Small intestine (tissue), 7 donors: ENCODE results near the gene ROCK2. TPM values are rescaled to one million over a fixed set of nuclear protein-coding genes. Genes with fewer than 3 reads are reported as not detected.

Source experiments
- DNase-seq, 2 donors: peaks; one replicate each; pipeline versions ENCODE4 v3.0.0 to v3.0.0-alpha.2; 2013
- FAIRE-seq: peaks from 2 replicates; lab custom pipeline; 2012; peaks lifted over from hg19 to GRCh38; lab: Jason Lieb, UNC
- H3K27ac ChIP-seq, 3 donors: one replicate each; pipeline ENCODE4 v1.5.1; 2013; ENCODE audit warnings: low read length in 2 of 3, mild to moderate bottlenecking in 2 of 3, control low read depth in 1 of 3, inconsistent platforms in 1 of 3, low read depth in 1 of 3, moderate library complexity in 1 of 3
- H3K27me3 ChIP-seq, 3 donors: one replicate each; pipeline ENCODE4 v1.6.1; 2013; ENCODE audit warnings: low read length in 3 of 3, inconsistent platforms in 1 of 3; ENCODE audit not compliant: control insufficient read depth in 3 of 3, insufficient read depth in 3 of 3
- H3K36me3 ChIP-seq, 3 donors: one replicate each; pipeline ENCODE4 v1.6.1; 2013; ENCODE audit warnings: low read length in 3 of 3, inconsistent platforms in 1 of 3, low read depth in 1 of 3, mild to moderate bottlenecking in 1 of 3, moderate library complexity in 1 of 3; ENCODE audit not compliant: control insufficient read depth in 3 of 3, insufficient read depth in 2 of 3
- H3K4me1 ChIP-seq, 3 donors: one replicate each; pipeline ENCODE4 v1.6.1; 2013; ENCODE audit warnings: low read length in 2 of 3, inconsistent platforms in 1 of 3, low read depth in 1 of 3, mild to moderate bottlenecking in 1 of 3, moderate library complexity in 1 of 3; ENCODE audit not compliant: control insufficient read depth in 3 of 3, insufficient read depth in 2 of 3
- H3K4me3 ChIP-seq, 3 donors: one replicate each; pipeline ENCODE4 v1.5.1; 2013; ENCODE audit warnings: low read length in 3 of 3, control low read depth in 1 of 3, inconsistent platforms in 1 of 3, low read depth in 1 of 3, mild to moderate bottlenecking in 1 of 3, moderate library complexity in 1 of 3
- H3K9me3 ChIP-seq, 2 donors: one replicate each; pipeline ENCODE4 v1.6.1; 2013; ENCODE audit warnings: low read depth in 1 of 2, low read length in 1 of 2; ENCODE audit not compliant: control insufficient read depth in 2 of 2, insufficient read depth in 1 of 2
- WGBS, 3 donors: extraction: QIAGEN DNeasy Blood & Tissue Kit; methylation state at CpG; one replicate each; pipeline ENCODE4 v1.1.7; 2013; 5-methylcytosine and 5-hydroxymethylcytosine counted together
- polyA plus RNA-seq, 4 donors: library from polyadenylated mRNA; stranded (reverse) in 3 of 4; unstranded in 1 of 4; fragments of 200-250 nt in 3 of 4; fragments of 120-200 nt in 1 of 4; gene quantifications; one replicate each; pipeline versions ENCODE4 v1.2.1 to v1.2.3, GENCODE V29; 2013
- donor health status: healthy with polysubstance abuse.
- donor health status: control.
- donor health status: control.
- donor health status: Bipolar disorder and iron deficiency.
- donor health status: healthy.

The ROCK2 gene
- polyA plus RNA-seq, 4 donors: 12.0 to 53.2 (median 16.0) TPM

DNA sequence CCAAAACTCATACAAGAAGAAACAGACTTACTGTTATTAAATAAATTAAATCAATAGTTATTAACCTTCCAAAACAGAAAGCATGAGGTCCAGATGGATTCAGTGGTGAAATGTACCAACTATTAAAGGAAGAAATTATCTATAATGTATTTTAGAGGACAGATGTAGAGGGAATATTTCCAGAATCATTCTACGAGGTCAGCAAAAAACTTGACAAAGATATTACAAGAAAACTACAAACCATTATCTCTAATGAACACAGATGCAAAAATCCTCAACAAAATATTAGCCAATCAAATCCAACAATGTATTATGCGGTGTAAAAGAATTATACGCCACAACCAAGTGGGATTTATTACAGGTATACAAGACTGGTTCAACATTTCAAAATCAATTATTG lies 63.7 kb downstream of the ROCK2 start:
- peaks cover 5 to 19% (median 8%) of the 10 kb centered on the region in 3 donors for H3K36me3 ChIP-seq
- peaks cover 0 to 3% of the 10 kb centered on the region in 2 donors for H3K9me3 ChIP-seq
- H3K4me1 ChIP-seq: no peaks in the 10 kb centered on the region
- DNase-seq (no peak), FAIRE-seq (no peak)
- no peak overlapping the region for H3K4me3 ChIP-seq
- 95 to 98% (median 96%) methylated on average over 3 of the region's 3 CpGs for WGBS, 3 donors
- H3K27me3 ChIP-seq: no peaks in the 10 kb centered on the region
- no peak overlapping the region for H3K27ac ChIP-seq

DNA sequence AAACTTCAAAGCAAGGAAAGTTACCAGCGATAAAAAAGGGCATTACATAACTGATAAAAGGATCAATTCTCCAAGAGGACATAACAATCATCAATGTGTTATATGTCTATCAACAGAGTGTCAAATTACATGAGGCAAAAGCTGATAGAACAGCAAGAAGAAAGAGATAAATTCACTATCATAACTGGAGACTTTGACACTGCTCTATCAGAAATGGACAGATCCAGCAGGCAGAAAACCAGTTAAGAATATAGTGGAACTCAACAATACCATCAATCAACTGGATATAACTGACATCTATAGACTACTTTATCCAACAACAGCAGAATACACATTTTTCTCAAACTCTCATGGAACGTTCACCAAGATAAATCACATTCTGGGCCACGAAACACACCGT lies 65.0 kb downstream of the ROCK2 start:
- Histone ChIP-seq H3K36me3 (peaks cover 2 to 17% (median 4%) of the 10 kb centered on the region in 3 donors), H3K27ac (no peak overlapping the region), H3K27me3 (no peaks in the 10 kb centered on the region), H3K9me3 (peaks cover 0 to 3% of the 10 kb centered on the region in 2 donors), H3K4me1 (no peaks in the 10 kb centered on the region), H3K4me3 (no peak overlapping the region)
- DNase-seq (no peak), FAIRE-seq (no peak)
- 66 to 71% (median 68%) methylated on average over 4 of the region's 4 CpGs for WGBS, 3 donors

- H3K27me3 ChIP-seq: no peaks in the 10 kb centered on the region
- H3K9me3 ChIP-seq: peaks cover 0 to 3% of the 10 kb centered on the region in 2 donors
- no peak overlapping the region for H3K4me3 ChIP-seq
- no peak for FAIRE-seq
- H3K27ac ChIP-seq: no peak overlapping the region
- no peaks in the 10 kb centered on the region for H3K4me1 ChIP-seq
- H3K36me3 ChIP-seq: peaks cover 0 to 17% (median 0%) of the 10 kb centered on the region in 3 donors
- DNase-seq: no peak
Observed at GRCh38 chr2:11278219-11278618, 66.2 kb downstream of the ROCK2 start.

DNA sequence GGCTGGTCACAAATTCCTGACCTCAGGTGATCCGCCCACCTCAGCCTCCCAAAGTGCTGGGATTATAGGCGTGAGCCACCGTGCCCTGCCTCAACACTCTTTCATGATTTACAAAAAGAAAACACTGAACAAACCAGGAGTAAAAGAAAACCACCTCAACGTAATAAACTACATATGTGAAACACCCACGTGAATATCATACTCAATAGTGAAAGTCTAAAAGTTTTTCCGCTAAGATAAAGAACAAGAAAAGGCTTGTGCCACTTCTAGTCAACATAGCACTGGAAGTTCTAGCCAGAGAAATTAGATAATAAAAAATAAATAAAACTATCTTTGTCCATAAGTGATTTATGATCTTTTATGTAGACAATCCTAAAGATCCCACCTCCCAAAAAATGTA lies 68.5 kb downstream of the ROCK2 start:
- no peak for DNase-seq
- H3K36me3 ChIP-seq: peaks cover 0 to 17% (median 2%) of the 10 kb centered on the region in 3 donors
- no peak overlapping the region for H3K4me3 ChIP-seq
- no peak overlapping the region for H3K27ac ChIP-seq
- H3K4me1 ChIP-seq: no peaks in the 10 kb centered on the region
- 72 to 75% (median 74%) methylated on average over 6 of the region's 6 CpGs for WGBS, 3 donors
- FAIRE-seq: no peak
- H3K27me3 ChIP-seq: no peaks in the 10 kb centered on the region
- H3K9me3 ChIP-seq: no peaks in the 10 kb centered on the region

DNA sequence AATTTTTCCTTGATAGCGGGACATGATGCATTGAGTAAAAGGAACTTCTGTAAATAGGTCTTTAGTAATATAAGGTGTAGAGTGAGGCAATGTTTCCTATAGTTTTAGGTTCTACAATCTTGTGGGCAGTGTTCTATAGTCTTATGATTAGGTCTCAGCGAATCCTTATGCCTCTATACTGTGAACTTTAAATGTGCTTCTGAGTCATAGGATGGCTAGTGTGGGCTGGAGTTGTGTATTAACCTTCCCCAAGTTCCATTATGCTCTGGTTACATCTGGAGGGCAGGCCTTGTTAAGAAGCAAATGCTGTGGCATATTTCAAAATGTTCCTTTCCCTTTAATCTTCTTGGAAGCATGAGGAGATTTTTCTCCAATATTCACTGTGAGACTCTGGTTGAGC lies 73.5 kb downstream of the ROCK2 start:
- no peak for FAIRE-seq
- H3K4me3 ChIP-seq: no peak overlapping the region
- WGBS, 3 donors: 90 to 94% (median 90%) methylated on average over 2 of the region's 2 CpGs

GRCh38 chr2:11267931-11268330 lies 76.5 kb downstream of the ROCK2 start:
- Histone ChIP-seq H3K4me1 (no peaks in the 10 kb centered on the region), H3K27me3 (no peaks in the 10 kb centered on the region), H3K4me3 (no peak overlapping the region), H3K36me3 (peaks cover 2 to 11% (median 3%) of the 10 kb centered on the region in 3 donors), H3K9me3 (peaks cover 0 to 4% of the 10 kb centered on the region in 2 donors), H3K27ac (no peak overlapping the region)
- 97 to 100% (median 97%) methylated on average over 3 of the region's 3 CpGs for WGBS, 3 donors
- FAIRE-seq (no peak), DNase-seq (no peak)

More for the DNA sequence above, 73.5 kb downstream of the ROCK2 start:
- peaks cover 0 to 4% of the 10 kb centered on the region in 2 donors for H3K9me3 ChIP-seq
- no peak for DNase-seq
- no peaks in the 10 kb centered on the region for H3K4me1 ChIP-seq
- H3K36me3 ChIP-seq: peaks cover 2 to 15% (median 3%) of the 10 kb centered on the region in 3 donors
- H3K27ac ChIP-seq: no peak overlapping the region
- no peaks in the 10 kb centered on the region for H3K27me3 ChIP-seq

- WGBS, 3 donors: 96 to 100% (median 97%) methylated on average over 1 of the region's 1 CpG
- Histone ChIP-seq H3K36me3 (peaks cover 0 to 6% (median 2%) of the 10 kb centered on the region in 3 donors), H3K27me3 (no peaks in the 10 kb centered on the region), H3K27ac (no peak overlapping the region), H3K4me1 (no peaks in the 10 kb centered on the region), H3K9me3 (peaks cover 0 to 4% of the 10 kb centered on the region in 2 donors), H3K4me3 (no peak overlapping the region)
- FAIRE-seq (no peak), DNase-seq (no peak)
Observed at GRCh38 chr2:11264818-11265217, 79.6 kb downstream of the ROCK2 start.

GRCh38 chr2:11264007-11264406 lies 80.4 kb downstream of the ROCK2 start:
- Histone ChIP-seq H3K9me3 (no peaks in the 10 kb centered on the region), H3K4me1 (no peaks in the 10 kb centered on the region), H3K4me3 (no peak overlapping the region), H3K27me3 (no peaks in the 10 kb centered on the region), H3K27ac (no peak overlapping the region), H3K36me3 (peaks cover 0 to 3% (median 0%) of the 10 kb centered on the region in 3 donors)
- whole genome bisulfite sequencing, 3 donors: 82 to 91% (median 88%) methylated on average over 2 of the region's 2 CpGs
- DNase-seq (no peak), FAIRE-seq (no peak)

DNA sequence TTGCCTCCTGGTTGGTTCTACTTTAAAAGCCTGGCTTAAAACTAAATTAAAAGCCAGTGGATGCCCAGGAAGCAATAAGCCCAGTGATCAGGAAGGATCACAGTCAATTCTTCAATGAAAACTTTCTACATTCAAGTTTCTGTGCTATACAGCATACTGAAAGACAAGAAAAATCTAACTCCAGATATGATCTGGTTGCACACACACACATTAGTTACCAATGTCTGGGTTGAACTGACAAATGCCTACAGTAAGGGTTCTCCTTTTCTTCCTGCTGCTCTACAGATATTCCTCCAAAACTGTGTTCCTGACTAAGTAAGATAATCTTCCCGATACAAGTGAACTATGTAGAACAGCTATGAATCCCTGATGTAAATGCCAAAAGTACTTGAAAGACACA lies 81.3 kb downstream of the ROCK2 start:
- Histone ChIP-seq H3K27ac (no peak overlapping the region), H3K9me3 (no peaks in the 10 kb centered on the region), H3K4me3 (no peak overlapping the region), H3K27me3 (no peaks in the 10 kb centered on the region), H3K4me1 (no peaks in the 10 kb centered on the region), H3K36me3 (peaks cover 0 to 3% (median 0%) of the 10 kb centered on the region in 3 donors)
- DNase-seq: no peak
- no peak for FAIRE-seq
- 61 to 97% (median 91%) methylated on average over 1 of the region's 1 CpG for WGBS, 3 donors
